Posterior vena cava (tissue), 2 donors: ENCODE measurements around the gene WDR55. TPM values are rescaled to one million over a fixed set of nuclear protein-coding genes. Genes with fewer than 3 reads are reported as not detected.
"Not testable (repeated sequence)": the region's sequence is repeated elsewhere in the genome, so short reads cannot be mapped to it uniquely, and the experiment has no call there.

Experiments used
- DNase-seq: peaks from one replicate; pipeline ENCODE4 v3.0.0-alpha.2; 2020; ENCODE audit warnings: low spot score
- intact Hi-C, 2 donors: fragments of 100-400 bp; cut with DNase I; formaldehyde crosslinking; loops; one replicate each; pipeline versions ENCODE4 v1.14.1 to v1.14.2; 2022 to 2023
- long read RNA-seq, 2 donors: library from polyadenylated mRNA; unstranded; transcript quantifications; one replicate each; pipeline ENCODE4 v2.0.0, GENCODE V29; 2020 to 2021
- total RNA-seq, 2 donors: library from RNA; stranded (reverse); fragmentation: NEBNext Ultra II Directional; extraction: Animal tissue kit (Norgen Biotek cat#: 25700); gene quantifications; one replicate each; pipeline ENCODE4 v1.2.1, GENCODE V29; 2021
- donor health status: DM: yes; HTN: yes; CAD: no.
- donor health status: DM: yes; HTN: yes; CAD: no.

WDR55 gene
- 10 to 100 TPM; 13.0 to 14.9 TPM for total RNA-seq
- long read RNA-seq, donor 1, full-length matches to known transcripts, result 13 of 18 reads
- long read RNA-seq, donor 1, partial matches to known transcripts, result 3 of 18 reads
- long read RNA-seq, donor 1, other reads (novel, unspliced or antisense), result 2 of 18 reads
- long read RNA-seq, donor 2, full-length matches to known transcripts, result 88 of 116 reads
- long read RNA-seq, donor 2, partial matches to known transcripts, result 13 of 116 reads
- long read RNA-seq, donor 2, other reads (novel, unspliced or antisense), result 15 of 116 reads

GRCh38 chr5:140664359-140665119 lies at the start of gene WDR55:
TSS of gene WDR55 (plus strand) at chr5:140664904. CDS start at chr5:140664913, 9 bp downstream.
- peak; percentile 99 for DNase-seq
- intact Hi-C loops, result no loop called here

- no peak for DNase-seq
- intact Hi-C loops, result no loop called here
Measured at GRCh38 chr5:140622301-140622700, 42.4 kb upstream of the WDR55 start.

DNA sequence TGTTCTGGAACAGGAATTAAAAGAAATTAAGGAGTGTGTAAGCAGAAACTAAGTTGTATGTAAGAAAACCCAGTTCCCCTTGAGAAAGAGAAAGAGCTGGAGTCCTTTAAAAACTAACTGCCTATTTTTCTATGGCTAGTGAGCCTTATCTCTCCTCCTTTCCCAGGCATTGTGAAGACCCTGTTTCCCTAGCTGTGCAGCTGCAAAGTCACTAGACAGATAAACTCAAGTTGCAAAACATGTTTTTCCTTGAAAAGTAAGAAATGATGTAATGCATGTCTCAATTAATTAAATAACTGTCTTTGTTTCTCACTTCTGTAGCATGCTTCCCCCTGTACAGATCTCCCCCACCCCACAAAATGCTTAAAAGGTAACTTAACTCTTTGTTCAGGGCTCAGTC lies 41.6 kb upstream of the WDR55 start:
- DNase-seq, intact Hi-C loops: not testable (repeated sequence)

GRCh38 chr5:140624886-140625285 lies 39.8 kb upstream of the WDR55 start:
- intact Hi-C loops, DNase-seq: not testable (repeated sequence)

GRCh38 chr5:140627972-140628371 lies 36.7 kb upstream of the WDR55 start:
- no peak for DNase-seq
- intact Hi-C loops, result no loop called here

DNA sequence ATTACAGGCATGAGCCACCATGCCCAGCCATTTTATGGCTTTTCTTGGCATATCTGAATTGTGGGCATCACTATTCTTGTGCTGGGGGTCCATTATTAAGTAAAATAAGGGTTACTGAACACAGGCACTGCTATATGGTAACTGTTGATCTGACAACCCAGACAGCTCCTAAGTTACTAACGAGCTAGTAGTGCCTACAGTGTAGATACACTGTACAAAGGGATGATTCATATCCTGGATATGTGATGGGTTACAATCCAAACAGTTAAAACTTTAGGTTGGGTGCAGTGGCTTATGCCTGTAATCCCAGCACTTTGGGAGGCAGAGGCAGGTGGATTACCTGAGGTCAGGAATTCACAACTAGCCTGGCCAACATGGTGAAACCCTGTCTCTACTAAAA lies 36.0 kb upstream of the WDR55 start:
- no peak for DNase-seq
- intact Hi-C loops, result no loop called here

DNA sequence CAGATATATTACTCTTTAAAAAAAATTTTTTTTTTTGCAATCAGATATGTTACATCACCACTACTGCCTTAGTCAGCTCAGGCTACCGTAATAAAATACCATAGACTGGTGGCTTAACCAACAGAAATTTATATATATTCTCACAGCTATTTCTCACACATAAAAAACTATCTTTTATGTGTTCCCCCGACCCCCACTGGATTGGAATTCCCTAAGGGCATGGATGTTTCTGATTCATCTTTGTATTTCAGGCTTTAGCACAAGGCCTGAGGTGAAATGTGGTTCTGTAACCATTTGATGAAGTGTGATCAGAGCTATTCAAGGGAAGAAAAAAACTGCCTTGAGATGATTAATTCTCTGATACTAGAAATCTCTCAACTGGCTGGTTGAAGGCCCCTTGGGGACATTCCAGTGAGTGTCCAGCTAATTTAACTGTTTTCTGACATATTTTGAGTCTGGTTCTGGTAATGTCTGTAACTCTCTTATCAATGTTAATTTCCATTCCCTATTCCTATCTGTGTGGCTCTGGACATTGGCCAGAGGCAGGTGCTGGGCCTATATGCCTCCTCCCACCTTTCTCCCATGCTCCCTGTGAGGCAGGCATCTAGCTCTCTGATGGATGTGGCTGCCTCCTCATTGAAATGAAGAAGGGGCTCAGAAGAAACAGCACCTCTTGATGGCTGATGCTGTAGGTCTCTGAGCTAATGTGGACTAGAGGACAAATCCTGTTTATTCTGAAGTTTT lies 34.2 kb upstream of the WDR55 start:
- intact Hi-C loops, result loop anchor here in 1 of 2 donors (10.0 kb wide), 1 partner anchor 66 kb away; the partner anchor contains the start of genes APBB3 and SLC35A4

GRCh38 chr5:140631036-140631417 lies 33.7 kb upstream of the WDR55 start:
- intact Hi-C loops, result loop anchor here in 1 of 2 donors (10.0 kb wide), 1 partner anchor 66 kb away; the partner anchor contains the start of genes APBB3 and SLC35A4

More for the DNA sequence above, 34.2 kb upstream of the WDR55 start:
- DNase-seq, result no peak

GRCh38 chr5:140631831-140632365 lies 32.8 kb upstream of the WDR55 start:
- intact Hi-C loops, result loop anchor here in 1 of 2 donors (10.0 kb wide), 1 partner anchor 67 kb away; the partner anchor contains the start of genes APBB3 and SLC35A4
- no peak for DNase-seq

More at GRCh38 chr5:140631036-140631417, 33.7 kb upstream of the WDR55 start:
- DNase-seq, result no peak

DNA sequence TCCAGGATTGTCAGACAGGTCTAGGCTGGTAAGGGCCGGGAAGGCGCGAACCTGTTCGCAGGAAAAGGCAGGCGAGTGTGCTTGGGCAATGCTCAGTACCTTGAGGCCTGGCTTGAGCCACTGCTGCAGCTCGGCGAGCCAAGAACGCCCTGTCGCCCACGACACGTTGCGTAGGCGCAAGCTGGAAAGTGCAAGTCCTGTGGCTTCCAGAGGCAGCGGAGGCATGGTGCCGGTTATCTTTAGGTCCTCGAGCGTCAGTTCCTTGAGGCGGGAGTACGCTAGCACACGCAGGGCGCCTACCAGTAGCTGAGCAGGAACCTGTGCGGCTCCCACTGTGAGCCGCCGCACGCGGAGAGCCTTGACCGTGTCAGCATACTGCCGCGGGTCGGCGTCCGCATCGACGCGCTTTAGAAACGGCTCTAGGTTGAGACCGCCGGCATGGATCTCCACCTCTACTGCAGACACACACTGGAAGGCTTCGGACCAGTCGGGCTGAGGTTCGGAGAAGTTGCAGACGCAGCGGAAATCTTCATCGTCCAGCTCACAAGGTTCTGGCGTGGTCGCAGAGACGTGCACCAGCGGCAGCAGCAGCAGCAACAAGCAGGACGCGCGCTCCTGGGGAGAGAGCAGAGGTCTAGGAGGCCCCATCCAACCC lies 32.2 kb upstream of the WDR55 start:
- intact Hi-C loops, result loop anchor here in 1 of 2 donors (10.0 kb wide), 1 partner anchor 68 kb away; the partner anchor contains the start of genes APBB3 and SLC35A4
- DNase-seq, result peak; percentile 88

DNA sequence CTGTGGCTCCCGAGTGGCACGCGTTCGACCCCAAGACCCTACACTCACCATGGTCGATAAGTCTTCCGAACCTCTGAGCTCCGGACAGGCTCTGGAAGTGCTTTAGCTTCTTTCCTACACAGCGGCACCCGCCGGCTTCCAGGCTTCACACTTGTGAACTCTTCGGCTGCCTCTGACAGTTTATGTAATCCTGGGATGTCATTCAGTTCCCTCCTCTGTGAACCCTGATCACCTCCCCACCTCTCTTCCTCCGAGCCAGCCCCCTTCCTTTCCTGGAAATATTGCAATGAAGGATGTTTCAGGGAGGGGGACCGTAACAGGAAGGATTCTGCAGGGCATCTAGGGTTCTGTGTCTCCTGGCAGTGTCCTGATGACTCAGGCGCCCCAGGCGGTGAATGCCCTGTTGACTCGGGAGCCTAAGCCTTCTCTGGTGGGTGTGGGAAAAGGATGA lies 31.7 kb upstream of the WDR55 start, which contains the start of gene CD14:
Gene CD14, minus strand, starts transcription at position 155 of the 451 bp plus-strand sequence. Its CDS starts 104 bp downstream, at position 51.
- intact Hi-C loops, result loop anchor here in 1 of 2 donors (10.0 kb wide), 1 partner anchor 68 kb away; the partner anchor contains the start of genes APBB3 and SLC35A4
- peak; percentile 89 for DNase-seq

GRCh38 chr5:140633501-140633900 lies 31.2 kb upstream of the WDR55 start:
- intact Hi-C loops, result loop anchor here in 1 of 2 donors (10.0 kb wide), 1 partner anchor 69 kb away; the partner anchor contains the start of genes APBB3 and SLC35A4

GRCh38 chr5:140634103-140634502 lies 30.6 kb upstream of the WDR55 start:
- DNase-seq, result no peak

More at GRCh38 chr5:140633501-140633900, 31.2 kb upstream of the WDR55 start:
- no peak for DNase-seq

DNA sequence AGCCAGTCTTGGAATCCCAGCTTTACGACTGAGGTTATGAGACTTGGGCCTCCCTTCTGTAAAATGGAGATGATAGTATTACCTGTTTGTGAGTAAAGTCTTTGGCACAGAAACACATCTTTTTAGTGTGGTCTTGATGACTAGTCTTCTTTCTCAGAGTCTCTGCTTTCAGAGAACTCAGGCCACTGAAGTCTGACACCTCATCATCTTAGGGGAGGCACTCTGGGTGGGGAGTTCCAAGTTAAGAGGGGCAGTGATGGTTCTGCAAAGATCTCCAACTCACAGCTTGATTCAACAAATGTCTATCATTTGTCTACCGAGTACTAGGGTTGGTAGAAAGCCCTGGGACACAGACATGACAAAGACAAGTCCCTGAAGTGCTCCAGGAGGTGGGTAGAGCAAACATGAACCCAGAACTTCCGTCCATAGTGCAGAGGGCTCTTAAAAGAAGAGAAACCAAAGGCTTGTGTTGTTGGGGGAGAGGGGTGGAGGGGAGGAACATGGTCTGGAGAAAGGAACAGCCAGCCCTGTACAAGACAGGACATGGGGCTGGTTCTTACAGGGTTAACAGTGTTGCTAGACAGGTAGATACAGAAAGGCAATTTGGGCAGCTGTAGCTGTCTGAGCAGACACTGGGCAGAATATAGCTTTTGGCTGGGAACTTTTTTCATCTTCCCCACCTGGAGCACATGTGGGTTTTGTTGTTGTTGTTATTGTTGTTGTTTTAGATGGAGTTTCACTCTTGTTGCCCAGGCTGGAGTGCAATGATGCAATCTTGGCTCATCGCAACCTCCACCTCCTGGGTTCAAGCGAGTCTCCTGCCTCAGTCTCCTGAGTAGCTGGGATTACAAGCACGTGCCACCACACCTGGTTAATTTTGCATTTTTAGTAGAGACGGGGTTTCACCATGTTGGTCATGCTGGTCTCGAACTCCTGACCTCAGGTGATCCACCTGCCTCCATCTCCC lies 29.1 kb upstream of the WDR55 start:
- DNase-seq, result no peak
- intact Hi-C loops, result loop anchor here (5.0 to 10.0 kb wide), 2 partner anchors 71 to 73 kb away; partner anchors contain the start of genes APBB3 (in 2 of the 2) and SLC35A4 (in 2 of the 2)

More at GRCh38 chr5:140634103-140634502, 30.6 kb upstream of the WDR55 start:
- intact Hi-C loops, result loop anchor here in 1 of 2 donors (10.0 kb wide), 1 partner anchor 69 kb away; the partner anchor contains the start of genes APBB3 and SLC35A4

DNA sequence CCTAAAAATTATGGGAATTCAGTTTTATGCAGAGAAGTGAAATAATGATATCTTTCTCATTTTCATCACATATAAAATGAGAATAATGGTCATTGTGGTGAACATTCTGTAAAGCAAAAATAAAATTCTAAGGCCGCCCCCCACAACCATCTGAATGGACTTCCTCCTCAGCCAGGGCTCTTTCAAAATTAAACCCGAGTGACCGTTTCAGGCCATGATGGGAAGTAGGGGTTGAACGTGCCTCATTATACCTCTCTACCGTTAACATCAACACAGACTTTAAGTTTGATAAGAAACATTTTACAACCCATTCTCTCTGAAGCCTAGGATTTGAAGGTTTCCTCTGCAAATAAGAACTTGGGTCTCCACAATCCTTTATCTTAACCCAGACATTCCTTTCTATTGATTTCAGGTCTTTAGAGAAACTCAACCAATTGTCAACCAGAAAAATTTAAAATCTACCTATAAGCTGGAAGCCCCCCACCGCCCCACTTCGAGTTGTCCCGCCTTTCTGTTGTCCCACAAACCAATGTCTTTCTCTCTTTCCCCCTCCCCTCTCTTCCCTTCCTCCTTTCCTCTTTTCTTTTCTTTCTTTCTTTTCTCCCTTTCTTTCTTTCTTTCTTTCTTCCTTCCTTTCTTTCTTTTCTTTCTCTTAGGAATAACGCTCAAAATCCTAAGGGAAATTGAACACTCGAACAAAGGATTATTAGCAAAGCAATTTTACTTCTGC lies 27.2 kb upstream of the WDR55 start:
- no peak for DNase-seq
- intact Hi-C loops, result loop anchor here (5.0 to 10.0 kb wide), 2 partner anchors 73 to 75 kb away; partner anchors contain the start of genes APBB3 (in 2 of the 2) and SLC35A4 (in 2 of the 2)

DNA sequence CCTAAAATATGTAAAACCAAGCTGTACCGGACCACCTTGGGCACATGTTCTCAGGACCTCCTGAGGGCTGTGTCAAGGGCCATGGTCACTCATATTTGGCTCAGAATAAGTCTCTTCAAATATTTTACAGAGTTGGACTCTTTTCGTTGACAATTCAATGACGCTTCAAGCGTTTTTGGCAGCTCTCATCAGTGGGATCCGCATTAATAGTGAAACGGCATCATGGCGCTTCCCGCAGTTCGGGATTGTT lies 25.9 kb upstream of the WDR55 start:
- intact Hi-C loops, result loop anchor here (5.0 to 10.0 kb wide), 2 partner anchors 74 to 77 kb away; partner anchors contain the start of genes APBB3 (in 2 of the 2) and SLC35A4 (in 2 of the 2)

More for the DNA sequence above, 25.9 kb upstream of the WDR55 start:
- DNase-seq, result not testable (repeated sequence)
